IMR-90 (cell line): ENCODE measurements around the gene IWS1. TPM values are rescaled to one million over a fixed set of nuclear protein-coding genes. Genes with fewer than 3 reads are reported as not detected.

Experiments used
- ATAC-seq: fragments of 200-7000 bp; cut with Tn5 transposase; 2 replicates; pipeline ENCODE4 v1.9.1; 2020; ENCODE audit warnings: low read depth, mild to moderate bottlenecking, moderate library complexity
- BruUV-seq: library from RNA; stranded (reverse); fragments of 400-500 nt; replicated peaks from 2 replicates; lab custom pipeline; 2021; lab: Mats Ljungman, UMichigan
- CTCF ChIA-PET: fragments of 300-600 bp; formaldehyde crosslinking; extraction: SDS; loops from one replicate; lab custom pipeline; 2021; ENCODE audit warnings: antibody characterized with exemption; lab: Yijun Ruan, JAX
- POLR2A ChIA-PET: fragments of 300-600 bp; sonication (Branson Sonifier 250); formaldehyde crosslinking; loops from one replicate; lab custom pipeline; 2022; ENCODE audit warnings: antibody characterized with exemption; ENCODE audit not compliant: unreplicated experiment; lab: Charles Lee
- DNase-seq: peaks from one replicate; pipeline ENCODE4 v3.0.0; 2013
- H2AFZ ChIP-seq: replicated peaks from 2 replicates; pipeline ENCODE3; 2013; ENCODE audit warnings: low read length, mild to moderate bottlenecking; ENCODE audit not compliant: poor library complexity
- H2AK5ac ChIP-seq: 2 replicates; pipeline ENCODE4 v1.6.1; 2013; ENCODE audit warnings: low read depth, low read length, inconsistent platforms
- H2AK9ac ChIP-seq: replicated peaks from 2 replicates; pipeline ENCODE3; 2013; ENCODE audit warnings: mild to moderate bottlenecking, low read depth, low read length, moderate library complexity; ENCODE audit not compliant: poor library complexity
- H2BK120ac ChIP-seq: 2 replicates; pipeline ENCODE4 v1.6.1; 2013; ENCODE audit warnings: low read depth, low read length, inconsistent platforms
- H2BK15ac ChIP-seq: 3 replicates; pipeline ENCODE4 v1.6.1; 2013; ENCODE audit warnings: low read depth, low read length, inconsistent platforms
- H2BK20ac ChIP-seq: 2 replicates; pipeline ENCODE4 v1.6.1; 2013; ENCODE audit warnings: low read depth, mild to moderate bottlenecking, inconsistent platforms, low read length, moderate library complexity
- H2BK5ac ChIP-seq: 2 replicates; pipeline ENCODE4 v1.6.1; 2013; ENCODE audit warnings: mild to moderate bottlenecking, low read depth, low read length, inconsistent platforms; ENCODE audit not compliant: poor library complexity, severe bottlenecking
- H3K14ac ChIP-seq: replicated peaks from 2 replicates; pipeline ENCODE4 v1.6.1; 2013; ENCODE audit warnings: low read depth, low read length, inconsistent platforms
- H3K18ac ChIP-seq: 2 replicates; pipeline ENCODE4 v1.6.1; 2013; ENCODE audit warnings: low read depth, low read length, control low read depth
- H3K23ac ChIP-seq: 2 replicates; pipeline ENCODE4 v1.6.1; 2013; ENCODE audit warnings: low read depth, low read length, inconsistent platforms
- H3K27ac ChIP-seq: 2 replicates; pipeline ENCODE4 v1.5.1; 2013; ENCODE audit warnings: mild to moderate bottlenecking, control low read depth, low read length; ENCODE audit not compliant: insufficient read depth
- H3K27me3 ChIP-seq: 2 replicates; pipeline ENCODE4 v1.6.1; 2013; ENCODE audit warnings: low read length; ENCODE audit not compliant: control insufficient read depth, insufficient read depth
- H3K36me3 ChIP-seq: 2 replicates; pipeline ENCODE4 v1.6.1; 2013; ENCODE audit warnings: low read length, mixed read lengths; ENCODE audit not compliant: control insufficient read depth, insufficient read depth
- H3K4ac ChIP-seq: 2 replicates; pipeline ENCODE4 v1.6.1; 2013; ENCODE audit warnings: low read depth, low read length, inconsistent platforms
- H3K4me1 ChIP-seq: 2 replicates; pipeline ENCODE4 v1.6.1; 2013; ENCODE audit warnings: low read length, mixed read lengths; ENCODE audit not compliant: control insufficient read depth, insufficient read depth
- H3K4me2 ChIP-seq: 2 replicates; pipeline ENCODE4 v1.6.1; 2013; ENCODE audit warnings: low read depth, mild to moderate bottlenecking, control low read depth, low read length, moderate library complexity
- H3K4me3 ChIP-seq: 2 replicates; pipeline ENCODE4 v1.5.1; 2013; ENCODE audit warnings: low read depth, mild to moderate bottlenecking, control low read depth, low read length, moderate library complexity; ENCODE audit not compliant: insufficient read depth
- H3K56ac ChIP-seq: 2 replicates; pipeline ENCODE4 v1.6.1; 2013; ENCODE audit warnings: low read length, inconsistent platforms; ENCODE audit not compliant: insufficient read depth; ENCODE audit errors: extremely low read depth
- H3K79me1 ChIP-seq, 2 experiments: 2 replicates each; pipeline ENCODE4 v1.6.1; 2013; ENCODE audit warnings: low read length in 2 of 2, inconsistent platforms in 1 of 2, low read depth in 1 of 2
- H3K9ac ChIP-seq: 2 replicates; pipeline ENCODE4 v1.6.1; 2013; ENCODE audit warnings: low read depth, low read length, control low read depth
- H3K9me1 ChIP-seq: 2 replicates; pipeline ENCODE4 v1.6.1; 2013; ENCODE audit warnings: low read length, inconsistent platforms; ENCODE audit not compliant: insufficient read depth
- H3K9me3 ChIP-seq: 2 replicates; pipeline ENCODE4 v1.6.1; 2013; ENCODE audit warnings: low read length; ENCODE audit not compliant: control insufficient read depth, insufficient read depth
- H4K20me1 ChIP-seq: 2 replicates; pipeline ENCODE4 v1.6.1; 2013; ENCODE audit warnings: low read length, inconsistent platforms; ENCODE audit not compliant: insufficient read depth
- H4K5ac ChIP-seq: 2 replicates; pipeline ENCODE4 v1.6.1; 2013; ENCODE audit warnings: mild to moderate bottlenecking, low read depth, low read length, control low read depth
- H4K8ac ChIP-seq, 2 experiments: 2 replicates each; pipeline ENCODE4 v1.6.1; 2013; ENCODE audit warnings: low read depth in 2 of 2, low read length in 2 of 2, control low read depth in 1 of 2, inconsistent platforms in 1 of 2
- H4K91ac ChIP-seq: 2 replicates; pipeline ENCODE4 v1.6.1; 2013; ENCODE audit warnings: low read depth, low read length, inconsistent platforms; ENCODE audit not compliant: insufficient read depth
- BHLHE40 ChIP-seq: fragments of 150-350 bp; IDR thresholded peaks from 2 replicates; pipeline ENCODE4 v1.6.1; 2016; ENCODE audit warnings: mild to moderate bottlenecking, low read depth, low read length
- CEBPB ChIP-seq: IDR thresholded peaks from 2 replicates; pipeline ENCODE4 v1.6.1; 2012; ENCODE audit warnings: low read depth, low read length, improper control_type of control experiment
- CHD1 ChIP-seq: IDR thresholded peaks from 2 replicates; pipeline ENCODE4 v1.6.1; 2012; ENCODE audit warnings: low read depth, low read length, improper control_type of control experiment
- CTCF ChIP-seq: conservative IDR thresholded peaks from 2 replicates; pipeline ENCODE4 v1.5.1; 2012; ENCODE audit warnings: mild to moderate bottlenecking, low read depth, low read length, improper control_type of control experiment
- FOS ChIP-seq: fragments of 150-350 bp; IDR thresholded peaks from 2 replicates; pipeline ENCODE4 v1.6.1; 2016; ENCODE audit warnings: low read depth, low read length
- MAFK ChIP-seq: IDR thresholded peaks from 2 replicates; pipeline ENCODE4 v1.6.1; 2012; ENCODE audit warnings: low read depth, low read length, improper control_type of control experiment
- MAZ ChIP-seq: IDR thresholded peaks from 2 replicates; pipeline ENCODE4 v1.6.1; 2012; ENCODE audit warnings: low read depth, mild to moderate bottlenecking, low read length, improper control_type of control experiment, moderate library complexity, borderline replicate concordance
- MXI1 ChIP-seq: IDR thresholded peaks from 2 replicates; pipeline ENCODE4 v1.6.1; 2012; ENCODE audit warnings: low read depth, mild to moderate bottlenecking, low read length, moderate library complexity, borderline replicate concordance
- POLR2A ChIP-seq: IDR thresholded peaks from 2 replicates; pipeline ENCODE4 v1.6.1; 2012; ENCODE audit warnings: mild to moderate bottlenecking, low read depth, low read length
- RCOR1 ChIP-seq: IDR thresholded peaks from 2 replicates; pipeline ENCODE4 v1.6.1; 2012; ENCODE audit warnings: mild to moderate bottlenecking, low read length, improper control_type of control experiment; ENCODE audit not compliant: insufficient replicate concordance
- RFX5 ChIP-seq: IDR thresholded peaks from 2 replicates; pipeline ENCODE4 v1.8.0; 2012; ENCODE audit warnings: low read depth, mild to moderate bottlenecking, low read length, moderate library complexity
- SMC3 ChIP-seq: fragments of 150-350 bp; IDR thresholded peaks from 2 replicates; pipeline ENCODE4 v1.6.1; 2016; ENCODE audit warnings: low read depth, mild to moderate bottlenecking, antibody characterized with exemption, low read length, moderate library complexity
- WGBS, 2 experiments: methylation state at CpG; one replicate each; pipeline versions ENCODE4 v1.1.5 to v1.1.7; 2013; ENCODE audit warnings: missing lambda C conversion rate in 2 of 2; ENCODE audit not compliant: insufficient read length in 1 of 2; ENCODE audit errors: extremely low coverage in 2 of 2; 5-methylcytosine and 5-hydroxymethylcytosine counted together
- dilution Hi-C: fragments of 300-500 bp; cut with HindIII; formaldehyde crosslinking; loops from one replicate; pipeline ENCODE4 v1.14.3; 2018; ENCODE audit warnings: low sequenced_read_pairs; ENCODE audit not compliant: unreplicated experiment
- in situ Hi-C: fragments of 300-500 bp; cut with MboI; formaldehyde crosslinking; loops from 3 replicates; pipeline ENCODE4 v1.14.3; 2019; ENCODE audit warnings: low sequenced_read_pairs, inconsistent platforms, mixed read lengths
- intact Hi-C: fragments of 100-400 bp; cut with micrococcal nuclease; formaldehyde crosslinking; loops from 2 replicates; pipeline ENCODE4 v1.10.0; 2022
- polyA plus RNA-seq, 3 experiments: library from polyadenylated mRNA; depleted of rRNA; stranded (reverse); fragments of >200 nt; gene quantifications; 2 replicates each; pipeline ENCODE4 v1.2.3, GENCODE V29; 2012; ENCODE audit warnings: low replicate concordance in 1 of 3
- total RNA-seq: library from RNA; depleted of rRNA; stranded (reverse); fragments of >200 nt; gene quantifications from 2 replicates; pipeline ENCODE4 v1.2.3, GENCODE V29; 2012
- TF ChIP-seq, protein P1 (sequence below): fragments of 150-350 bp; IDR thresholded peaks from 2 replicates; pipeline ENCODE4 v1.6.1; 2016; ENCODE audit warnings: low read depth, mild to moderate bottlenecking, low read length, moderate library complexity, borderline replicate concordance

The IWS1 gene
- total and polyA plus RNA-seq, 2 of the 4 experiments (the other 2 are of a cell fraction), result 31.5 to 52.5 TPM

DNA sequence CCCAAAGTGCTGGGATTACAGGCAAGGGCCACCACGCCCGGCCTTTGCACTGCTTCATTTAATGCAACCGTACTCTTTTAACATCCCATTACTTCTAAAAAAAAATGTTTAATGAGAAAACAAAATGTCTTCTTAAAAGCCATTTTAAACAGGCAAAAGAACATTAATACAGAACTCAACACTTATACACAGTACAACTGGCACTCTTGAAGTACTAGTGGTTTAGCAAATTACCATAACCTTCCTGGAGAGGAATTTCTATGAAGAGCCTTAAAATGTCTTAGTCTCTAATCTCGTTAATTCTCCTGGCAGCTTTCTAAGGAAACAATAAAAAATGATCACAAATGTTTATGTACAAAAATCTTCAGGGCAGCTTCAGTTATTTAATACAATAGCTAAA is 5.9 kb downstream of the IWS1 start:
- no peak overlapping the region for H2AFZ ChIP-seq

More for the DNA sequence above, 5.9 kb downstream of the IWS1 start:
- no peak overlapping the region for H3K23ac ChIP-seq
- no peak overlapping the region for H3K56ac ChIP-seq
- no peak overlapping the region for H2BK5ac ChIP-seq
- intact Hi-C loops (loop anchor here (10.0 kb wide), 1 partner anchor 184 kb away; the partner anchor contains the start of gene SFT2D3), dilution Hi-C loops (no loop called here), in situ Hi-C loops (no loop called here)
- no peak overlapping the region for H2AK9ac ChIP-seq
- peaks cover 30 to 45% of the 10 kb centered on the region in 2 experiments for H3K79me1 ChIP-seq
- no peak overlapping the region for H2AK5ac ChIP-seq
- H4K8ac ChIP-seq, result no peak overlapping the region
- H3K9me1 ChIP-seq, result peaks cover 8% of the 10 kb centered on the region
- H3K4me3 ChIP-seq, result no peak overlapping the region
- no peak overlapping the region for H3K4ac ChIP-seq
- WGBS, 2 experiments, result no CpG with 5 or more reads among the region's 4 CpGs
- H2BK20ac ChIP-seq, result no peak overlapping the region
- no peak overlapping the region for H3K4me2 ChIP-seq
- no peak for DNase-seq
- CTCF ChIA-PET, result no interaction called here
- no peak overlapping the region for H2BK120ac ChIP-seq
- H3K27ac ChIP-seq, result no peak overlapping the region
- BruUV-seq, result no TSS peak
- H4K5ac ChIP-seq, result no peak overlapping the region
- peaks cover 23% of the 10 kb centered on the region for H4K20me1 ChIP-seq
- H4K91ac ChIP-seq, result no peak overlapping the region
- TF ChIP-seq SMC3 (no peak), POLR2A (no peak), CEBPB (no peak), MAFK (no peak), CHD1 (no peak), RCOR1 (no peak), FOS (no peak), MAZ (no peak), RFX5 (no peak), CTCF (no peak), MXI1 (no peak), BHLHE40 (no peak)
- TF ChIP-seq, protein P1, sequence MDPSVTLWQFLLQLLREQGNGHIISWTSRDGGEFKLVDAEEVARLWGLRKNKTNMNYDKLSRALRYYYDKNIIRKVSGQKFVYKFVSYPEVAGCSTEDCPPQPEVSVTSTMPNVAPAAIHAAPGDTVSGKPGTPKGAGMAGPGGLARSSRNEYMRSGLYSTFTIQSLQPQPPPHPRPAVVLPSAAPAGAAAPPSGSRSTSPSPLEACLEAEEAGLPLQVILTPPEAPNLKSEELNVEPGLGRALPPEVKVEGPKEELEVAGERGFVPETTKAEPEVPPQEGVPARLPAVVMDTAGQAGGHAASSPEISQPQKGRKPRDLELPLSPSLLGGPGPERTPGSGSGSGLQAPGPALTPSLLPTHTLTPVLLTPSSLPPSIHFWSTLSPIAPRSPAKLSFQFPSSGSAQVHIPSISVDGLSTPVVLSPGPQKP, result no peak
- no peaks in the 10 kb centered on the region for H3K9me3 ChIP-seq
- no peak for ATAC-seq
- H2BK15ac ChIP-seq, result no peak overlapping the region
- no peak overlapping the region for H3K14ac ChIP-seq
- H3K4me1 ChIP-seq, result no peaks in the 10 kb centered on the region
- POLR2A ChIA-PET, result no interaction called here
- no peak overlapping the region for H3K9ac ChIP-seq
- H3K36me3 ChIP-seq, result peaks cover 17% of the 10 kb centered on the region
- H3K27me3 ChIP-seq, result no peaks in the 10 kb centered on the region
- no peak overlapping the region for H3K18ac ChIP-seq
